ENCODE results near the gene PRUNE2. TPM values are rescaled to one million over a fixed set of nuclear protein-coding genes. Genes with fewer than 3 reads are reported as not detected.

PRUNE2 gene
- total and polyA plus RNA-seq, 2 of the 8 experiments (the other 6 are each of a cell fraction or from before 2014, with no cell fraction given), result 5.5 to 13.3 TPM

GRCh38 chr9:76642074-76642473 is 263.8 kb downstream of the PRUNE2 start:
- no peak overlapping the region for H2BK120ac ChIP-seq (replicated peaks; ENCODE audit: low read depth, low read length)
- H4K8ac ChIP-seq (ENCODE audit: extremely low read depth, insufficient read depth, low read length), result no peak overlapping the region
- no peaks in the 10 kb centered on the region for H4K20me1 ChIP-seq (replicated peaks in 1 of 2; ENCODE audit: control insufficient read depth in 1 of 2, insufficient read depth in 2 of 2, low read length in 2 of 2)
- H3K23ac ChIP-seq (ENCODE audit: insufficient read length), result no peak overlapping the region
- H4K91ac ChIP-seq (replicated peaks; ENCODE audit: insufficient read length, low read length), result no peak overlapping the region
- H3K18ac ChIP-seq (ENCODE audit: extremely low read depth, low read length), result no peak overlapping the region
- no peak overlapping the region for H2BK20ac ChIP-seq (ENCODE audit: low read length)
- 87% methylated on average over 1 of the region's 1 CpG; no CpG with 5 or more reads in 1 of the 2 experiments for WGBS, 2 experiments (ENCODE audit: extremely low coverage in 1 of 2, insufficient coverage in 1 of 2, insufficient read length in 1 of 2, insufficient replicate concordance in 2 of 2, low coverage in 1 of 2, low lambda C conversion rate in 2 of 2, missing lambda C conversion rate in 1 of 2)
- no peak overlapping the region for H2AFZ ChIP-seq (ENCODE audit: low read length)
- H3K4me2 ChIP-seq (ENCODE audit: insufficient read depth in 1 of 2, low read depth in 2 of 2, low read length in 2 of 2), result no peak overlapping the region
- H3K4me3 ChIP-seq (ENCODE audit: extremely low read depth in 1 of 4, insufficient read depth in 2 of 4, low read depth in 3 of 4, low read length in 4 of 4), result no peak overlapping the region
- no peak overlapping the region for H3K4ac ChIP-seq (replicated peaks; ENCODE audit: insufficient read length, low read depth, low read length)
- no peaks in the 10 kb centered on the region for H3K79me1 ChIP-seq (ENCODE audit: low read depth, low read length)
- DNase-seq (ENCODE audit: low read depth in 1 of 2, low spot score in 2 of 2), result no peak
- no peaks in the 10 kb centered on the region for H3K79me2 ChIP-seq (ENCODE audit: control insufficient read depth in 1 of 2, insufficient read depth in 2 of 2, low read length in 2 of 2)
- no peak overlapping the region for H3K56ac ChIP-seq (replicated peaks; ENCODE audit: insufficient read length, low read depth, low read length)
- no peaks in the 10 kb centered on the region for H3K23me2 ChIP-seq (ENCODE audit: low read depth, low read length)
- no peaks in the 10 kb centered on the region for H3K36me3 ChIP-seq (ENCODE audit: control insufficient read depth in 2 of 4, insufficient read depth in 4 of 4, low read length in 3 of 4)
- CTCF ChIA-PET (ENCODE audit: partially characterized antibody), result interaction anchor here (0.8 to 2.5 kb wide), 4 partner anchors 14 to 169 kb away, joined by 3 to 6 read pairs (median 4); no protein-coding TSS in a partner anchor
- H2BK15ac ChIP-seq (ENCODE audit: low read length), result no peak overlapping the region
- no peak overlapping the region for H4K5ac ChIP-seq (ENCODE audit: insufficient read length, low read depth, low read length)
- no peak for FAIRE-seq
- no peak overlapping the region for H3K9ac ChIP-seq (replicated peaks in 1 of 4; ENCODE audit: extremely low read depth in 1 of 4, low read depth in 3 of 4, low read length in 3 of 4)
- no peak overlapping the region for H3K14ac ChIP-seq (ENCODE audit: insufficient read length)
- no peak overlapping the region for H2AK5ac ChIP-seq (ENCODE audit: low read depth, low read length)
- H2BK12ac ChIP-seq (ENCODE audit: low read depth, low read length), result no peak overlapping the region
- peaks cover 8 to 13% (median 8%) of the 10 kb centered on the region in 4 experiments for H3K4me1 ChIP-seq (replicated peaks in 1 of 4; ENCODE audit: control insufficient read depth in 3 of 4, insufficient read depth in 4 of 4, low read length in 3 of 4)
- no peak overlapping the region for H2BK5ac ChIP-seq (ENCODE audit: low read depth, low read length)
- no peaks in the 10 kb centered on the region for H3K27me3 ChIP-seq (replicated peaks in 1 of 4; ENCODE audit: control insufficient read depth in 3 of 4, extremely low read depth in 1 of 4, insufficient read depth in 3 of 4, low read length in 3 of 4)
- no peak for TF ChIP-seq HDAC6 (IDR thresholded peaks at IDR 0.05; ENCODE audit: low read depth, low read length)
- no peak for TF ChIP-seq TEAD4 (IDR thresholded peaks at IDR 0.05; ENCODE audit: low read depth, low read length)
- no peak for TF ChIP-seq MAFK (IDR thresholded peaks at IDR 0.05; ENCODE audit: low read depth, low read length)
- no peak for TF ChIP-seq RAD21 (IDR thresholded peaks at IDR 0.05 in 1 of 2, conservative IDR thresholded peaks at IDR 0.05 in 1 of 2; ENCODE audit: low read depth in 2 of 2, low read length in 2 of 2)
- H3K27ac ChIP-seq (ENCODE audit: low read depth, low read length), result no peak overlapping the region
- no peaks in the 10 kb centered on the region for H3K9me3 ChIP-seq (ENCODE audit: insufficient read depth in 2 of 2, low read depth in 1 of 2, low read length in 1 of 2)
- POLR2A ChIA-PET (ENCODE audit: partially characterized antibody), result no interaction called here

All from H1 (cell line).